H1 (cell line): ENCODE data around the gene CEP70. TPM values are rescaled to one million over a fixed set of nuclear protein-coding genes. Genes with fewer than 3 reads are reported as not detected.
A peak's percentile ranks its signal among the peaks of the same experiment; 100 is the strongest.

Experiments
- CTCF ChIA-PET: fragments of 300-600 bp; sonication (Branson Sonifier 250); formaldehyde crosslinking; loops from one replicate; lab custom pipeline; 2021; ENCODE audit not compliant: partially characterized antibody; lab: Charles Lee
- POLR2A ChIA-PET: fragments of 300-600 bp; sonication (Branson Sonifier 250); formaldehyde crosslinking; loops from one replicate; lab custom pipeline; 2021; ENCODE audit warnings: inconsistent platforms; ENCODE audit not compliant: partially characterized antibody; lab: Charles Lee
- DNase-seq, 2 experiments: peaks; one replicate each; pipeline versions ENCODE4 v3.0.0 to v3.0.0-alpha.2; 2010 to 2022; ENCODE audit warnings: low spot score in 2 of 2, low read depth in 1 of 2, mixed read lengths in 1 of 2
- FAIRE-seq: peaks from 2 replicates; lab custom pipeline; 2011; peaks lifted over from hg19 to GRCh38; lab: Jason Lieb, UNC
- H2AFZ ChIP-seq: 2 replicates; pipeline ENCODE4 v1.8.1; 2012; ENCODE audit warnings: low read length, inconsistent platforms
- H2AK5ac ChIP-seq: 2 replicates; pipeline ENCODE4 v1.6.1; 2013; ENCODE audit warnings: low read depth, low read length
- H2BK120ac ChIP-seq: replicated peaks from 2 replicates; pipeline ENCODE3; 2013; ENCODE audit warnings: low read depth, low read length, inconsistent platforms
- H2BK12ac ChIP-seq: 2 replicates; pipeline ENCODE4 v1.6.1; 2013; ENCODE audit warnings: low read depth, low read length
- H2BK15ac ChIP-seq: 2 replicates; pipeline ENCODE4 v1.6.1; 2013; ENCODE audit warnings: low read length
- H2BK20ac ChIP-seq: 2 replicates; pipeline ENCODE4 v1.6.1; 2013; ENCODE audit warnings: low read length
- H2BK5ac ChIP-seq: 2 replicates; pipeline ENCODE4 v1.6.1; 2013; ENCODE audit warnings: low read depth, low read length
- H3K14ac ChIP-seq: 2 replicates; pipeline ENCODE4 v1.6.1; 2013; ENCODE audit warnings: inconsistent platforms; ENCODE audit not compliant: insufficient read length
- H3K18ac ChIP-seq: 2 replicates; pipeline ENCODE4 v1.6.1; 2013; ENCODE audit warnings: low read length; ENCODE audit errors: extremely low read depth
- H3K23ac ChIP-seq: 2 replicates; pipeline ENCODE4 v1.6.1; 2013; ENCODE audit warnings: inconsistent platforms; ENCODE audit not compliant: insufficient read length
- H3K23me2 ChIP-seq: 2 replicates; pipeline ENCODE4 v1.6.1; 2013; ENCODE audit warnings: low read depth, low read length
- H3K27ac ChIP-seq: 2 replicates; pipeline ENCODE4 v1.6.1; 2011; ENCODE audit warnings: low read depth, low read length, inconsistent platforms
- H3K27me3 ChIP-seq, 4 experiments: replicated peaks in 1 of 4; 1 replicate in 1 of 4; 2 replicates in 3 of 4; pipeline versions ENCODE4 v1.6.1 to v1.8.1; 2011 to 2013; ENCODE audit warnings: low read length in 3 of 4, mild to moderate bottlenecking in 3 of 4, inconsistent platforms in 2 of 4, mixed read lengths in 2 of 4, moderate library complexity in 1 of 4; ENCODE audit not compliant: control insufficient read depth in 3 of 4, insufficient read depth in 3 of 4; ENCODE audit errors: extremely low read depth in 1 of 4
- H3K36me3 ChIP-seq, 4 experiments: 2 replicates each; pipeline versions ENCODE4 v1.6.1 to v1.8.1; 2011 to 2013; ENCODE audit warnings: mild to moderate bottlenecking in 4 of 4, low read length in 3 of 4, moderate library complexity in 2 of 4, control low read depth in 1 of 4, inconsistent platforms in 1 of 4; ENCODE audit not compliant: insufficient read depth in 4 of 4, control insufficient read depth in 2 of 4
- H3K4ac ChIP-seq: replicated peaks from 2 replicates; pipeline ENCODE3; 2013; ENCODE audit warnings: low read length, low read depth, mixed read lengths, inconsistent platforms; ENCODE audit not compliant: insufficient read length
- H3K4me1 ChIP-seq, 4 experiments: replicated peaks in 1 of 4; 1 replicate in 1 of 4; 2 replicates in 3 of 4; pipeline versions ENCODE4 v1.6.1 to v1.8.1; 2011 to 2013; ENCODE audit warnings: low read length in 3 of 4, inconsistent platforms in 2 of 4, mixed read lengths in 1 of 4; ENCODE audit not compliant: insufficient read depth in 4 of 4, control insufficient read depth in 3 of 4
- H3K4me2 ChIP-seq, 2 experiments: 2 replicates each; pipeline versions ENCODE4 v1.6.1 to v1.8.1; 2011 to 2013; ENCODE audit warnings: low read depth in 2 of 2, low read length in 2 of 2, control low read depth in 1 of 2, inconsistent platforms in 1 of 2, mild to moderate bottlenecking in 1 of 2; ENCODE audit not compliant: insufficient read depth in 1 of 2
- H3K4me3 ChIP-seq, 4 experiments: fragments of 200-600, 300-600 bp in 1 of 4; sonication (generic), shearing (Covaris generic), sonication (Bioruptor Twin) in 1 of 4; 2 replicates each; pipeline versions ENCODE4 v1.5.1 to v1.8.1; 2011 to 2016; ENCODE audit warnings: low read length in 4 of 4, low read depth in 3 of 4, control low read depth in 2 of 4, inconsistent platforms in 2 of 4, mild to moderate bottlenecking in 2 of 4, mixed read lengths in 1 of 4, moderate library complexity in 1 of 4; ENCODE audit not compliant: insufficient read depth in 2 of 4; ENCODE audit errors: extremely low read depth in 1 of 4
- H3K56ac ChIP-seq: replicated peaks from 2 replicates; pipeline ENCODE3; 2013; ENCODE audit warnings: low read depth, mild to moderate bottlenecking, mixed read lengths, low read length, inconsistent platforms; ENCODE audit not compliant: insufficient read length
- H3K79me1 ChIP-seq: 2 replicates; pipeline ENCODE4 v1.6.1; 2013; ENCODE audit warnings: low read depth, low read length, control low read depth
- H3K79me2 ChIP-seq, 2 experiments: 2 replicates each; pipeline versions ENCODE4 v1.6.1 to v1.8.1; 2012 to 2013; ENCODE audit warnings: low read length in 2 of 2, mild to moderate bottlenecking in 2 of 2, inconsistent platforms in 1 of 2; ENCODE audit not compliant: insufficient read depth in 2 of 2, control insufficient read depth in 1 of 2
- H3K9ac ChIP-seq, 4 experiments: replicated peaks in 1 of 4; 1 replicate in 1 of 4; 2 replicates in 3 of 4; pipeline versions ENCODE4 v1.6.1 to v1.8.1; 2011 to 2013; ENCODE audit warnings: low read depth in 3 of 4, low read length in 3 of 4, control low read depth in 2 of 4, mild to moderate bottlenecking in 2 of 4, moderate library complexity in 2 of 4, inconsistent platforms in 1 of 4; ENCODE audit errors: extremely low read depth in 1 of 4
- H3K9me3 ChIP-seq, 2 experiments: 2 replicates each; pipeline versions ENCODE4 v1.6.1 to v1.8.1; 2012 to 2013; ENCODE audit warnings: mild to moderate bottlenecking in 2 of 2, moderate library complexity in 2 of 2, control low read depth in 1 of 2, inconsistent platforms in 1 of 2, low read depth in 1 of 2, low read length in 1 of 2, mixed read lengths in 1 of 2; ENCODE audit not compliant: insufficient read depth in 2 of 2
- H4K20me1 ChIP-seq, 2 experiments: replicated peaks in 1 of 2; 2 replicates each; pipeline versions ENCODE3 to v1.8.1; 2011 to 2013; ENCODE audit warnings: inconsistent platforms in 2 of 2, low read length in 2 of 2, mild to moderate bottlenecking in 1 of 2; ENCODE audit not compliant: insufficient read depth in 2 of 2, control insufficient read depth in 1 of 2
- H4K5ac ChIP-seq: 2 replicates; pipeline ENCODE4 v1.6.1; 2013; ENCODE audit warnings: low read length, low read depth, mixed read lengths, inconsistent platforms; ENCODE audit not compliant: insufficient read length
- H4K8ac ChIP-seq: 2 replicates; pipeline ENCODE4 v1.8.0; 2013; ENCODE audit warnings: mild to moderate bottlenecking, moderate library complexity, low read length, inconsistent platforms; ENCODE audit not compliant: insufficient read depth; ENCODE audit errors: extremely low read depth
- H4K91ac ChIP-seq: replicated peaks from 2 replicates; pipeline ENCODE3; 2013; ENCODE audit warnings: low read length, mixed read lengths, inconsistent platforms; ENCODE audit not compliant: insufficient read length
- GTF2F1 ChIP-seq: IDR thresholded peaks from 2 replicates; pipeline ENCODE4 v1.6.1; 2012; ENCODE audit warnings: low read depth, low read length, improper control_type of control experiment, borderline replicate concordance
- JUND ChIP-seq: IDR thresholded peaks from 2 replicates; pipeline ENCODE4 v1.6.1; 2011; ENCODE audit warnings: mild to moderate bottlenecking, improper control_type of control experiment, low read length
- NANOG ChIP-seq: IDR thresholded peaks from 2 replicates; pipeline ENCODE4 v1.6.1; 2011; ENCODE audit warnings: low read length, low read depth, mild to moderate bottlenecking, inconsistent platforms; ENCODE audit not compliant: insufficient read depth, poor library complexity, severe bottlenecking
- NRF1 ChIP-seq: IDR thresholded peaks from 2 replicates; pipeline ENCODE4 v1.6.1; 2011; ENCODE audit warnings: mild to moderate bottlenecking, low read depth, low read length, improper control_type of control experiment
- RAD21 ChIP-seq, 2 experiments: IDR thresholded peaks in 1 of 2; conservative IDR thresholded peaks in 1 of 2; 2 replicates each; pipeline ENCODE4 v1.6.1; 2011; ENCODE audit warnings: low read depth in 2 of 2, low read length in 2 of 2, improper control_type of control experiment in 1 of 2, inconsistent platforms in 1 of 2, mild to moderate bottlenecking in 1 of 2, moderate library complexity in 1 of 2
- RBBP5 ChIP-seq: IDR thresholded peaks from 2 replicates; pipeline ENCODE4 v1.7.1; 2012; ENCODE audit warnings: low read depth, mild to moderate bottlenecking, inconsistent platforms, low read length, moderate library complexity, borderline replicate concordance
- TAF1 ChIP-seq: IDR thresholded peaks from 2 replicates; pipeline ENCODE4 v1.6.1; 2011; ENCODE audit warnings: mild to moderate bottlenecking, low read depth, low read length
- TCF12 ChIP-seq: IDR thresholded peaks from 2 replicates; pipeline ENCODE4 v1.6.1; 2011; ENCODE audit warnings: low read depth, mild to moderate bottlenecking, low read length
- YY1 ChIP-seq: IDR thresholded peaks from 2 replicates; pipeline ENCODE4 v1.6.1; 2011; ENCODE audit warnings: low read depth, mild to moderate bottlenecking, low read length
- ZNF274 ChIP-seq: IDR thresholded peaks from 2 replicates; pipeline ENCODE4 v1.7.0; 2012; ENCODE audit warnings: low read length, borderline replicate concordance; ENCODE audit errors: extremely low read depth
- WGBS, 2 experiments: shearing (Covaris generic) in 1 of 2; methylation state at CpG; one replicate each; pipeline versions ENCODE4 v1.1.6 to v1.1.7; 2013 to 2015; ENCODE audit warnings: low lambda C conversion rate in 2 of 2, mixed read lengths in 2 of 2, inconsistent platforms in 1 of 2, low coverage in 1 of 2, missing lambda C conversion rate in 1 of 2; ENCODE audit not compliant: insufficient replicate concordance in 2 of 2, insufficient coverage in 1 of 2, insufficient read length in 1 of 2; ENCODE audit errors: extremely low coverage in 1 of 2, missing lambda C conversion rate in 1 of 2; 5-methylcytosine and 5-hydroxymethylcytosine counted together
- polyA plus RNA-seq, 7 experiments: library from polyadenylated mRNA; depleted of rRNA in 3 of 7; stranded (reverse) in 5 of 7; unstranded in 2 of 7; fragments of >200 nt in 5 of 7; fragments of 200-250 nt in 2 of 7; gene quantifications; 1 replicate in 5 of 7; 2 replicates in 1 of 7; 4 replicates in 1 of 7; pipeline versions ENCODE4 v1.2.1 to v1.2.3, GENCODE V29; 2011 to 2013; ENCODE audit warnings: missing spikeins in 2 of 7, mixed read lengths in 2 of 7
- total RNA-seq: library from RNA; stranded (reverse); fragmentation: NEBNext Ultra II Directional; extraction: Animal tissue kit (Norgen Biotek cat#: 25700); gene quantifications from 2 replicates; pipeline ENCODE4 v1.2.1, GENCODE V29; 2021
- TF ChIP-seq, protein P1 (sequence below): IDR thresholded peaks from 2 replicates; pipeline ENCODE4 v1.6.1; 2011; ENCODE audit warnings: low read length, improper control_type of control experiment

The CEP70 gene
- total and polyA plus RNA-seq, 2 of the 8 experiments (the other 6 are each of a cell fraction or from before 2014, with no cell fraction given) = 3.9 to 26.2 TPM

DNA sequence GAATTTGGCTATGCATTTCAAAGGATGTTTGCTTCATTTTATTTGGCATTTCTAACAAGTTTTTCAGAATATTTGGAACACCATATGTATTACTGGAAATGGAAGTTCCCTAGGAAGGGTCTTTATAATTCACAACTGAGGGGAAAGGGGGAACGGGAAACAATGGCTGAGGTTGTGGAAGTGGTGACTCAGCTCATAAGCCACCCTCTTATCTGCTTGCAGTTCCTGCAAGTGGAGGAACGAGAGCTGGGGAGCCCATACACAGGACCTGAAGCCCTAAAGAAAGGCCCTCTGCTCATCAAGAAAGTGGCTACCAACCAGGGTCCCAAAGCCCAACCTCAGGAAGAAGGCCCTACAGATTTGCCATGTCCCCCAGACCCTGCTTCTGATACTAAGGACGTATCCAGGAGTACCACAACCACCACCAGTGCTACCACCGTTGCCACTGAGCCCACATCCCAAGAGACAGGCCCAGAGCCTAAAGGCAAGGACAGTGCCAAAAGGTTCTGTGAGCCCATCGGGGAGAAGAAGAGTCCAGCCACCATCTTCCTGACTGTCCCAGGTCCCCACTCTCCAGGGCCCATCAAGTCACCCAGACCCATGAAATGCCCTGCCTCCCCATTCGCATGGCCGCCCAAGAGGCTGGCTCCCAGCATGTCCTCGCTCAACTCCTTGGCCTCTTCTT, 121.8 kb downstream of the CEP70 start:
- Histone ChIP-seq H2AFZ (no peak overlapping the region), H3K79me2 (no peaks in the 10 kb centered on the region), H3K9me3 (no peaks in the 10 kb centered on the region), H3K27ac (no peak overlapping the region), H3K23ac (no peak overlapping the region), H3K79me1 (no peaks in the 10 kb centered on the region), H3K23me2 (no peaks in the 10 kb centered on the region), H2BK120ac (no peak overlapping the region), H2AK5ac (no peak overlapping the region), H3K4me2 (no peak overlapping the region), H3K14ac (no peak overlapping the region), H3K36me3 (no peaks in the 10 kb centered on the region; a peak in 3 of 8 replicates), H2BK5ac (no peak overlapping the region), H3K4ac (no peak overlapping the region), H2BK12ac (no peak overlapping the region), H3K4me3 (no peak overlapping the region), H3K4me1 (no peaks in the 10 kb centered on the region), H3K56ac (no peak overlapping the region), H3K18ac (no peak overlapping the region), H4K20me1 (no peaks in the 10 kb centered on the region), H3K9ac (no peak overlapping the region), H4K5ac (no peak overlapping the region), H2BK20ac (no peak overlapping the region), H4K8ac (no peak overlapping the region), H2BK15ac (no peak overlapping the region), H4K91ac (no peak overlapping the region), H3K27me3 (peaks cover 0 to 1% (median 0%) of the 10 kb centered on the region in 4 experiments; a peak in 1 of 7 replicates)
- ChIA-PET POLR2A (interaction anchor here (0.8 kb wide), 1 partner anchor 813 kb away, joined by 3 read pairs; no protein-coding TSS in a partner anchor), CTCF (interaction anchor here (1.1 to 1.5 kb wide), 2 partner anchors 9 to 54 kb away, joined by 3 to 5 read pairs; no protein-coding TSS in a partner anchor)
- WGBS, 2 experiments = 95% methylated on average over 8 of the region's 8 CpGs; no CpG with 5 or more reads in 1 of the 2 experiments
- DNase-seq (peak in 1 of 2 experiments; percentile 23), FAIRE-seq (no peak)
- TF ChIP-seq NRF1 (no peak), NANOG (no peak), TCF12 (no peak), GTF2F1 (no peak), TAF1 (no peak), YY1 (no peak), RAD21 (IDR thresholded peaks at IDR 0.05 in 1 of 2, conservative IDR thresholded peaks at IDR 0.05 in 1 of 2; ENCODE audit: low read depth in 2 of 2, low read length in 2 of 2) (no peak), JUND (no peak), ZNF274 (no peak), RBBP5 (no peak)
- TF ChIP-seq, protein P1, sequence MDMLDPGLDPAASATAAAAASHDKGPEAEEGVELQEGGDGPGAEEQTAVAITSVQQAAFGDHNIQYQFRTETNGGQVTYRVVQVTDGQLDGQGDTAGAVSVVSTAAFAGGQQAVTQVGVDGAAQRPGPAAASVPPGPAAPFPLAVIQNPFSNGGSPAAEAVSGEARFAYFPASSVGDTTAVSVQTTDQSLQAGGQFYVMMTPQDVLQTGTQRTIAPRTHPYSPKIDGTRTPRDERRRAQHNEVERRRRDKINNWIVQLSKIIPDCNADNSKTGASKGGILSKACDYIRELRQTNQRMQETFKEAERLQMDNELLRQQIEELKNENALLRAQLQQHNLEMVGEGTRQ = no peak
